Heart right ventricle (tissue), 16 donors: ENCODE measurements around the gene WWP2. TPM values are rescaled to one million over a fixed set of nuclear protein-coding genes. Genes with fewer than 3 reads are reported as not detected.

ENCODE experiments used
- ATAC-seq, 8 donors: fragments of 200-7000 bp; cut with Tn5 transposase; one replicate each; pipeline ENCODE4 v1.9.1; 2020; ENCODE audit warnings: mild to moderate bottlenecking in 8 of 8, moderate library complexity in 8 of 8, moderate number of reproducible peaks in 1 of 8
- DNase-seq, 2 donors: peaks; one replicate each; pipeline ENCODE4 v3.0.0-alpha.2; 2020
- H3K27ac ChIP-seq, 10 donors: fragments of 200-600 bp; sonication (generic) in 2 of 10; one replicate each; pipeline versions ENCODE4 v1.5.0 to v1.8.0; 2020 to 2022; ENCODE audit warnings: mild to moderate bottlenecking in 3 of 10
- H3K27me3 ChIP-seq, 7 donors: fragments of 200-600 bp; one replicate each; pipeline ENCODE4 v1.8.0; 2021 to 2022; ENCODE audit warnings: mild to moderate bottlenecking in 2 of 7
- H3K36me3 ChIP-seq, 9 donors: fragments of 200-600 bp; sonication (generic) in 1 of 9; one replicate each; pipeline versions ENCODE4 v1.5.0 to v1.8.0; 2020 to 2022; ENCODE audit warnings: mild to moderate bottlenecking in 2 of 9
- H3K4me1 ChIP-seq, 9 donors: fragments of 200-600 bp; sonication (generic) in 1 of 9; one replicate each; pipeline versions ENCODE4 v1.5.0 to v1.8.0; 2020 to 2022; ENCODE audit warnings: mild to moderate bottlenecking in 4 of 9
- H3K4me3 ChIP-seq, 10 donors: fragments of 200-600 bp; sonication (generic) in 2 of 10; one replicate each; pipeline versions ENCODE4 v1.5.0 to v1.8.0; 2020 to 2022; ENCODE audit warnings: mild to moderate bottlenecking in 7 of 10, moderate library complexity in 2 of 10
- H3K9me3 ChIP-seq, 11 donors: fragments of 200-600 bp in 10 of 11; sonication (generic) in 2 of 11; one replicate each; pipeline versions ENCODE4 v1.5.0 to v1.8.0; 2013 to 2022; ENCODE audit warnings: mild to moderate bottlenecking in 2 of 11, control low read depth in 1 of 11, moderate library complexity in 1 of 11
- CTCF ChIP-seq, 9 donors: fragments of 200-600 bp; sonication (generic) in 2 of 9; IDR thresholded peaks; one replicate each; pipeline versions ENCODE4 v1.5.0 to v1.8.0; 2021 to 2022; ENCODE audit warnings: antibody characterized with exemption in 9 of 9, mild to moderate bottlenecking in 5 of 9, moderate library complexity in 1 of 9
- WGBS, 2 donors: extraction: QIAGEN DNeasy Blood & Tissue Kit; methylation state at CpG; one replicate each; pipeline ENCODE4 v1.1.7; 2013; ENCODE audit warnings: inconsistent platforms in 1 of 2; 5-methylcytosine and 5-hydroxymethylcytosine counted together
- intact Hi-C, 10 donors: fragments of 100-400 bp; cut with DNase I; formaldehyde crosslinking; loops; one replicate each; pipeline versions ENCODE4 v1.11.1 to v1.14.2; 2022
- polyA plus RNA-seq, 2 donors: library from polyadenylated mRNA; stranded (reverse); fragments of 200-250 nt; gene quantifications; one replicate each; pipeline ENCODE4 v1.2.3, GENCODE V29; 2013
- total RNA-seq, 10 donors: library from RNA; stranded (reverse); fragmentation: NEBNext Ultra II Directional in 3 of 10; extraction: Animal tissue kit (Norgen Biotek cat#: 25700) in 3 of 10; gene quantifications; one replicate each; pipeline versions ENCODE4 v1.2.1 to v1.2.4, GENCODE V29; 2021 to 2023
- donor health status: Arrhythmogenic right ventricular cardiomyopathy.
- donor health status: ischemic (EF 13 %, LVEDD 7.1; RV severe dilation, severe dysfunction).
- donor health status: healthy with polysubstance abuse.
- donor health status: DM: no; HTN: yes; CAD: no.
- donor health status: DM: no; HTN: no; CAD: no.
- donor health status: ischemic (EF 25% LVEDD 6.9; RV normal size, moderate dysfunction).
- donor health status: ischemic (EF 25% LVEDD 5.7; RV mildly dilated, moderate dysfunction).
- donor health status: healthy.
- donor health status: DM: yes; HTN: yes; CAD: no.
- donor health status: Ischemic cardiomyopathy.
- donor health status: ischemic (EF 35%, LVEDD 5.7; RV mildly dilated, moderate dysfunction).
- donor health status: nonischemic (EF 11% LVEDD 7.7; RV severe dilation, severe dysfunction).
- donor health status: DM: yes; HTN: yes; CAD: no.
- donor health status: PGD.
- donor health status: ischemic (EF 29% LVEDD 5.4; RV normal size, mild dysfunction).
- donor health status: nonischemic (EF 23%, LVEDD 6.1; RV moderate dilation, normal function).

WWP2 gene
- total and polyA plus RNA-seq, 12 donors: 9.0 to 31.1 (median 20.7) TPM

GRCh38 chr16:69871708-69872107, 109.6 kb downstream of the WWP2 start:
- no peak for TF ChIP-seq CTCF (IDR thresholded peaks at IDR 0.05)
- Histone ChIP-seq H3K9me3 (peaks cover 0 to 9% (median 6%) of the 10 kb centered on the region in 11 donors), H3K4me1 (peaks cover 0 to 9% (median 4%) of the 10 kb centered on the region in 9 donors), H3K36me3 (peaks cover 0 to 67% (median 23%) of the 10 kb centered on the region in 9 donors), H3K27me3 (no peaks in the 10 kb centered on the region), H3K4me3 (no peak overlapping the region), H3K27ac (no peak overlapping the region)
- WGBS, 2 donors: 97 to 99% methylated on average over 15 of the region's 15 CpGs
- no peak for ATAC-seq
- DNase-seq: no peak
- intact Hi-C loops: no loop called here

DNA sequence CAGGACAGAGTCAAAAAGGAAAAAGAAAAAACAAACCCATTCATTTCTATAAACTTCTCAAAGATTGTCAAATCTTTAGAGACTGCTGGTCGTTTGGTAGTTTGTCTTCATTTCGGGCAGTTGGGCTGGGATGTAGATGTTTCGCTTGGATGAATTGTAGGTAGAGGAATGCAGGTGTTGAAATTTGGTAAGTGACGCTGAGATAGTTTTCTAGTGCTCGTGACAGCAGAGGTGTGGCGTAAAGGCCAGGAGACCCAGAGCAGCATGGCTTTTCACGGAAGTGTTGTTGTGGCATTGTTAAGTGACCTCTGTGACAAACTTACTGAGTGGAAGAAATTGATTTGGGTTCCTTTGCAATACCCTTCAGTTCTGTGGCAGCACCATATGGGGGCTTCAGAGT, 110.8 kb downstream of the WWP2 start:
- intact Hi-C loops: no loop called here
- H3K4me3 ChIP-seq: no peak overlapping the region
- H3K9me3 ChIP-seq: peaks cover 0 to 18% (median 13%) of the 10 kb centered on the region in 11 donors
- no peak overlapping the region for H3K27ac ChIP-seq
- DNase-seq (no peak), ATAC-seq (no peak)
- peaks cover 0 to 78% (median 33%) of the 10 kb centered on the region in 9 donors for H3K36me3 ChIP-seq
- 88 to 94% methylated on average over 7 of the region's 7 CpGs for WGBS, 2 donors
- no peak for TF ChIP-seq CTCF (IDR thresholded peaks at IDR 0.05)
- no peaks in the 10 kb centered on the region for H3K27me3 ChIP-seq
- H3K4me1 ChIP-seq: peaks cover 0 to 9% (median 3%) of the 10 kb centered on the region in 9 donors

DNA sequence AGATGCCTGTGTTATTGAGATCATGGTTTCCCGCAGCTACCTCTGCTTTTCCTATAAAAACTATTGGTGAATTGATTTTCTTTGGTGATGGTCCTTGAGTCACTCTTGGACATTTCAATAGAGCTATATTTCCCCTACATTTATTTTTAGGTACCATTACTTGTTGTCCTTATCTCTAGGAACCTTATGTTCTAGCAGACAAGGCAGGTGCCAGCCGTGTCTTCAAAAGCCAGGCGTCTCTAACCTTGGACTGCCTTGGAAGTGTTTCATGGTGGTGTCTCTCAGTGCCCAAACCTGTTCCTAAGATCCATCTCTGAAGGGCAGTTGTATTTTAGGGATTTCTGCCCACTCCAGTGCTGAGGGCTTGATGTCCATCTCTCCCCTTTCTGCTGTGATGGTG, 111.7 kb downstream of the WWP2 start:
- no peak overlapping the region for H3K4me3 ChIP-seq
- peaks cover 0 to 9% (median 0%) of the 10 kb centered on the region in 9 donors for H3K4me1 ChIP-seq
- intact Hi-C loops: no loop called here
- 67 to 73% methylated on average over 3 of the region's 3 CpGs for WGBS, 2 donors
- H3K27ac ChIP-seq: no peak overlapping the region
- ATAC-seq (no peak), DNase-seq (no peak)
- no peak for TF ChIP-seq CTCF (IDR thresholded peaks at IDR 0.05)
- peaks cover 0 to 87% (median 33%) of the 10 kb centered on the region in 9 donors for H3K36me3 ChIP-seq
- H3K27me3 ChIP-seq: no peaks in the 10 kb centered on the region
- H3K9me3 ChIP-seq: peaks cover 0 to 18% (median 13%) of the 10 kb centered on the region in 11 donors

DNA sequence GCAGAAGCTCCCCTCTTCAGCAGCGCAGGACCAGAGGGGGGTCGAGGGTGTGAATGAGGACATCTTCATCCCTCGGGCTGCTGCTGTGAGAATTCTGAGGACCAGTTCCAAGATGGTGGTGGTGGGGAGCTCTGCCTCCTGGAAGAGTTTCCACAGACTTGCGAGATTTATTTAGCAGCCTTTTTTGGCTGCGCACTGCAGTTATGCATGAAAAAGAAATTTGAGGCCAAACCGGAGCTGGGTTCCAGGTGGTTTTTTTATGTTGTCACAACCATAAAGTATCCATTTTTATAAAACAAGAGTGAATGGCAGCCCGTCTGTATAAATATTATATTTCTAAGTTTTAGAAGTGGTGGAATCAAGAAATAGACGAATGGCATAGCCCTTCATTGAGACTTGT, 112.1 kb downstream of the WWP2 start:
- WGBS, 2 donors: 86% methylated on average over 8 of the region's 8 CpGs
- DNase-seq: no peak
- intact Hi-C loops: no loop called here
- Histone ChIP-seq H3K4me1 (peaks cover 0 to 9% (median 0%) of the 10 kb centered on the region in 9 donors), H3K27me3 (no peaks in the 10 kb centered on the region), H3K36me3 (peaks cover 0 to 90% (median 33%) of the 10 kb centered on the region in 9 donors), H3K27ac (no peak overlapping the region), H3K4me3 (no peak overlapping the region), H3K9me3 (peaks cover 0 to 18% (median 13%) of the 10 kb centered on the region in 11 donors)
- TF ChIP-seq CTCF (IDR thresholded peaks at IDR 0.05): no peak
- no peak for ATAC-seq
